ENCODE results near the gene CPEB1.
A peak's percentile ranks its signal among the peaks of the same experiment; 100 is the strongest.

The CPEB1 gene

GRCh38 chr15:82656641-82657266 is 9.6 kb upstream of the CPEB1 start (continued):
- no peak for TF ChIP-seq PRDM10 (tag by site-specific recombination; IDR thresholded peaks at IDR 0.05)
- no peak for TF ChIP-seq YY2 (tag by site-specific recombination; IDR thresholded peaks at IDR 0.05)
- no peak for TF ChIP-seq ZNF223 (tag by site-specific recombination; IDR thresholded peaks at IDR 0.05)
- no peak for TF ChIP-seq ZNF707 (tag by site-specific recombination; IDR thresholded peaks at IDR 0.05)
- TF ChIP-seq, protein P1, sequence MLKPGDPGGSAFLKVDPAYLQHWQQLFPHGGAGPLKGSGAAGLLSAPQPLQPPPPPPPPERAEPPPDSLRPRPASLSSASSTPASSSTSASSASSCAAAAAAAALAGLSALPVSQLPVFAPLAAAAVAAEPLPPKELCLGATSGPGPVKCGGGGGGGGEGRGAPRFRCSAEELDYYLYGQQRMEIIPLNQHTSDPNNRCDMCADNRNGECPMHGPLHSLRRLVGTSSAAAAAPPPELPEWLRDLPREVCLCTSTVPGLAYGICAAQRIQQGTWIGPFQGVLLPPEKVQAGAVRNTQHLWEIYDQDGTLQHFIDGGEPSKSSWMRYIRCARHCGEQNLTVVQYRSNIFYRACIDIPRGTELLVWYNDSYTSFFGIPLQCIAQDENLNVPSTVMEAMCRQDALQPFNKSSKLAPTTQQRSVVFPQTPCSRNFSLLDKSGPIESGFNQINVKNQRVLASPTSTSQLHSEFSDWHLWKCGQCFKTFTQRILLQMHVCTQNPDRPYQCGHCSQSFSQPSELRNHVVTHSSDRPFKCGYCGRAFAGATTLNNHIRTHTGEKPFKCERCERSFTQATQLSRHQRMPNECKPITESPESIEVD (tag by site-specific recombination; IDR thresholded peaks at IDR 0.05) = no peak

DNA sequence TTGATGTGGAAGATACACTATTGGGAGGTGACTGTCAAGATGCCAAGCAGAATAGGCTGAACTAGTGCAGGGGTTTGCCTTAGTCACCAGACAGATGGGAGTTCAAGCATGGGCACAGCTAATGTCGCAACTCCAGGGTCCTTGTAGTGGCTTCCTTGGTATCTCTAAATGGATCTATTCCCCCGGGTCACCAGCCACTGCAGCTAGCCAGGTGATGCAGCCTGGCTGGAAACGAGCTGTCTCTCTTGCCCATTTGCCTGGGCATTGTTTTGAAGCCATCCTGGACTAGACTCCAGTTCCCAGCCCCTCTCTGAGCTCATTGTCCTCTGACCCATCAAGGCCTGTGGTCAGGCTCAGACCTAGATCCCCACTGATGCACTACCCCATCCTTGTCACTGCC is 8.4 kb upstream of the CPEB1 start:
- H3K4me1 ChIP-seq (ENCODE audit: control insufficient read depth, insufficient read depth, low read length) = no peaks in the 10 kb centered on the region
- no peak overlapping the region for H3K4me3 ChIP-seq (ENCODE audit: low read depth, low read length)
- ChIA-PET CTCF (interaction anchor here (1.0 kb wide), 1 partner anchor 43 kb away, joined by 3 read pairs; no protein-coding TSS in a partner anchor), POLR2A (no interaction called here)
- no peak overlapping the region for H3K27ac ChIP-seq (ENCODE audit: extremely low read depth, low read depth, low read length)
- TF ChIP-seq ZNF311 (tag by site-specific recombination; IDR thresholded peaks at IDR 0.05; ENCODE audit: borderline replicate concordance) (no peak), ZNF214 (tag by site-specific recombination; IDR thresholded peaks at IDR 0.05; ENCODE audit: borderline replicate concordance) (no peak), IKZF3 (tag by site-specific recombination; IDR thresholded peaks at IDR 0.05) (no peak), KLF1 (tag by site-specific recombination; IDR thresholded peaks at IDR 0.05) (no peak), ZNF830 (tag by site-specific recombination; IDR thresholded peaks at IDR 0.05; ENCODE audit: low read depth) (no peak), HOXD13 (CRISPR knock-in tag; IDR thresholded peaks at IDR 0.05; ENCODE audit: borderline replicate concordance) (no peak), ZBTB48 (tag by site-specific recombination; IDR thresholded peaks at IDR 0.05) (no peak), ZNF768 (tag by site-specific recombination; IDR thresholded peaks at IDR 0.05) (no peak)
- TF ChIP-seq, protein P1 (tag by site-specific recombination; IDR thresholded peaks at IDR 0.05) = no peak
- no peaks in the 10 kb centered on the region for H3K36me3 ChIP-seq (ENCODE audit: control insufficient read depth in 2 of 2, insufficient read depth in 1 of 2, low read length in 2 of 2)
- H3K9me3 ChIP-seq (ENCODE audit: control insufficient read depth, insufficient read depth, low read depth, low read length) = no peaks in the 10 kb centered on the region

DNA sequence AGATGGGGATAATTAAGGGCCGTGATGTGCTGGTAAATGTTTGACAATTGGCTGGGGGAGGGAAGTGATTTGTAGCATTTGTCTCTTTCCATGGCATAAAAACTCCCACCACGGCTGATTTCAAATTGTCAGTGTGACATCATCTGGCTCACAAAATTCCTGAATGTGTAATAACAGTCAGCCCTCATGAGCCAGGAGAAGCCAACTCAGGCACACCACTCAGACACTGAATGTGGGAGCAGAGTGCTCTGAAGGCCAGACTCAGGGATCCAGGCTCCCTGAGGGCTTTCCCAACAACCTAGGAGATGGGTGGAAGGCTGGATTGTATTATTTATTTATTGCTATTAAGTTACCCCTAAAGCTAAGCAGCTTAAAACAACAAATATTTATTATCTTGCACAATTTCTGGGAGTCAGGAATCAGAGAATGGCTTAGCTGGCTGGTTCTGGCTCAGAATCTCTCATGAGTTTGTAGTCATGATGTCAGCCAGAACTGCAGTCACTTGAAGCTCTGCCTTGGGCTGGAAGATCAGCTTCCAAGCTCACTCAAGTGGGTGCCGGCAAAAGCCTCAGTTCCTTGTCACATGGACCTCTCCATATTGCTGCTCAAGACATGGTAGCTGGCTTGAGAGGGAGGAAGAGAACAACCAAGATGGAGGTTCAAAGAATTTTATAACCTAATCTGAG is 6.5 kb upstream of the CPEB1 start:
- Histone ChIP-seq H3K9me3 (ENCODE audit: control insufficient read depth, insufficient read depth, low read depth, low read length) (no peaks in the 10 kb centered on the region), H3K36me3 (ENCODE audit: control insufficient read depth in 2 of 2, insufficient read depth in 1 of 2, low read length in 2 of 2) (no peaks in the 10 kb centered on the region), H3K27ac (ENCODE audit: extremely low read depth, low read depth, low read length) (no peak overlapping the region), H3K4me1 (ENCODE audit: control insufficient read depth, insufficient read depth, low read length) (no peaks in the 10 kb centered on the region), H3K4me3 (ENCODE audit: low read depth, low read length) (no peak overlapping the region)
- CTCF ChIA-PET = interaction anchor here (0.6 to 0.7 kb wide), 2 partner anchors 153 to 436 kb away, joined by 3 read pairs; no protein-coding TSS in a partner anchor
- POLR2A ChIA-PET = no interaction called here
- no peak for TF ChIP-seq RBAK (tag by site-specific recombination; IDR thresholded peaks at IDR 0.05)
- no peak for TF ChIP-seq ZXDB (tag by site-specific recombination; IDR thresholded peaks at IDR 0.05)
- TF ChIP-seq ZNF660 (tag by site-specific recombination; IDR thresholded peaks at IDR 0.05) = 0 out of 2 replicates have a peak, but pooled peaks have one; percentile 39
- peak; percentile 66; the same call in 1 of the 2 replicates for TF ChIP-seq ZNF600 (tag by site-specific recombination; IDR thresholded peaks at IDR 0.05)
- peak; percentile 38 for TF ChIP-seq ZNF335 (tag by site-specific recombination; conservative IDR thresholded peaks at IDR 0.05)
- no peak for TF ChIP-seq ZFP41 (tag by site-specific recombination; IDR thresholded peaks at IDR 0.05; ENCODE audit: borderline replicate concordance)
- no peak for TF ChIP-seq ZNF274 (IDR thresholded peaks at IDR 0.05; ENCODE audit: low read length)
- no peak for TF ChIP-seq ZNF274 (tag by site-specific recombination; IDR thresholded peaks at IDR 0.05; ENCODE audit: borderline replicate concordance)
- TF ChIP-seq ZSCAN16 (tag by site-specific recombination; IDR thresholded peaks at IDR 0.05) = no peak
- TF ChIP-seq ZIC2 (tag by site-specific recombination; IDR thresholded peaks at IDR 0.05) = no peak
- no peak for TF ChIP-seq ZNF530 (tag by site-specific recombination; IDR thresholded peaks at IDR 0.05; ENCODE audit: low read depth)
- no peak for TF ChIP-seq ZNF677 (tag by site-specific recombination; IDR thresholded peaks at IDR 0.05)
- peak; percentile 42; the same call in 1 of the 2 replicates for TF ChIP-seq ZNF629 (tag by site-specific recombination; IDR thresholded peaks at IDR 0.05)
- TF ChIP-seq SCRT1 (tag by site-specific recombination; IDR thresholded peaks at IDR 0.05; ENCODE audit: borderline replicate concordance) = no peak

Data from HEK293 (cell line).